SIG-M5 treated with dmso at 0.1 percent for 504 hours (cell line): ENCODE results near the gene TNIK.

Experiments
- DNase-seq: peaks from one replicate; lab custom pipeline; 2025; ENCODE audit not compliant: unreplicated experiment; lab: John Stamatoyannopoulos, UW

TNIK gene

GRCh38 chr3:171113716-171114115, 346.5 kb downstream of the TNIK start:
- DNase-seq = no peak

- no peak for DNase-seq
These were observed 349.5 kb downstream of the TNIK start for GRCh38 chr3:171110715-171111114.

GRCh38 chr3:171108066-171108465, 352.1 kb downstream of the TNIK start:
- DNase-seq = no peak

GRCh38 chr3:171103185-171103584, 357.0 kb downstream of the TNIK start:
- no peak for DNase-seq

DNA sequence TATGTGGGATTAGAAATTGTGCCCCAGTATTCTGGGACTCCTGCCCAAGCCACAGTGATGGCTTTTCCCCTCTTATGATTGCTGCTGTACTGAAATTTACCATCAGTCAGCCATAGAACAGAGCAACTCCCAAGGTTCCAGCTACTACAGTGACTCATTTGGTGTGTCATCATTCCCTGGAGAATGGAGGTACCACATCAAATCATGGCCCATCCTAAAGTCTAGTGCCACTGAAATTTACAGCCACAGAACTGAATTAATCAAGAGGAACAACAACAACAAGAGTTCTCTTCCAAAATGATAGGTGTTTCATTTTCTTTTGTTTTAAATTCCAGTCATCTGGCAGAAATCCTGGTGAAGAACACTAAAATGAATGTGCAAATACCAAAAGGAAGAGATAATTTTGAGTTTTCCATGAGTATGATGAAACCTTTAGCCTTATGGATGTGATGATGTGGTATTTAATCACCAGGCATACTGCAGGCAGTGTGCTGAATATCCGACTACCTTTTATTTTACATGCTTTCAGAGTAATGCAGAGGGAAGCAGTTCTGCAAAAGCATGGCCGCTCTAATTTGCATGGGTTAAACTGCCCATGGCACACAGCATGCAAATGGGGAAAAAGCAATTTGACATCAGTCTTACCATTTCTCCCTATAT, 358.1 kb downstream of the TNIK start:
- DNase-seq = no peak

GRCh38 chr3:171099911-171100310, 360.3 kb downstream of the TNIK start:
- DNase-seq = no peak

- DNase-seq = no peak
These were observed 365.1 kb downstream of the TNIK start for GRCh38 chr3:171095063-171095462.

- DNase-seq = no peak
These were observed 365.8 kb downstream of the TNIK start for GRCh38 chr3:171094411-171094810.

DNA sequence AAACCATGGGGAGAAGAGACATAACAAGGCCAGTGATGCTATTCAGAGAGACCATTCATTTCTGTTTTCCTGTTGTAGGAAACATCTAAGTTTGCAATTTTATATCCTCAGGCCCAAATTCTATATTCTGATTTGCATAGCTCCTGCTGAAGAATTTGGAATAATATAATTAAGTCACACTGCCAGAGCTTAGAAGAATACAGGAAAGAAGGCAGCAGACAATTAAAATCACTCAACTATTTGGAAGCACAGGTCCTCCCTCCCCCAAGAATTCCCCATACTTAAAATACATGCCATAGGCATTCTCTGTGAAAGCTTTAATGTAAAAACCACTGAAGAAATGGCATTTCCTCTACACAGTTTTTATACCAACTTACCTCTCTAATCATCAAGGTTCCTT, 366.7 kb downstream of the TNIK start:
- DNase-seq = no peak

DNA sequence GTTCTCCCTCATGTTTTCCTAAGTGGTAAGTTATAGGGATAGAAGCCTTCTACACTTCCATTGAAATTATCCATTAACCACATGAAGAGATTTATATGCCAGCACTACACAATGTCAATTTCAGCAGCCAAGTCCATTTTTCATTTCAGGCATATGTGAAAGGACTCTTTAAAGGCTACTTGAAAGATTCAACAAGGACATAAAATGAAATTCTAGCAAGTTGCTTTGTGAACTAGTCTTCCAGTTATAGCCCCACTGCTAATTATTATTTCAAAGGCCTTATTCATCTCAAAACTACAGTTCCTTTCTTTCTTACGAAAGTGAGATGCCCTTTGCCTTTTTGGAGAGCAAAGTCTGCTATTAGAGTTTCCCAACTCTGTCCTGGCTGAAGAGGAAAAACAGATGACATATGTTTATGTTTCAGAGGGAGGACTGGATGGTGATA, 367.7 kb downstream of the TNIK start:
- no peak for DNase-seq

DNA sequence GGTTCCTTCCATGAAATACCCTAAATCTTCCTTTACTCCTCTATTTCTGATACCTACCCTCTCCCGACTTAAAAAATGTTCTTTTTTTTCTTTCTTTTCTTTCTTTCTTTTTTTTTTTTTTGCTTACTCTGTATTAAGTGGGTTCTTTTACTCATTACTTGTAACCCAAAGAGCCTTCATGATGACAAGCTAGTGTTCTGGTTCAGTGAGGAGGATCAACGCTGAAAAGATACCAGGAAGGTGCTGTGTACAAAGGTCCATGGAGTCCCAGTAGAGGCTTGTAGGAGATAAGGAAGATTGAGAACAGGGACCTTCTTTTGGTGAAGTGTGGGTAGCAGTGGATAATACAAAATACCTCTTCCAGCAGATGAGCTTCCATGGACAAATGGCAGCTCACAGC, 369.9 kb downstream of the TNIK start:
- no peak for DNase-seq

GRCh38 chr3:171088964-171089754, 371.0 kb downstream of the TNIK start:
- DNase-seq = peak; percentile 30

DNA sequence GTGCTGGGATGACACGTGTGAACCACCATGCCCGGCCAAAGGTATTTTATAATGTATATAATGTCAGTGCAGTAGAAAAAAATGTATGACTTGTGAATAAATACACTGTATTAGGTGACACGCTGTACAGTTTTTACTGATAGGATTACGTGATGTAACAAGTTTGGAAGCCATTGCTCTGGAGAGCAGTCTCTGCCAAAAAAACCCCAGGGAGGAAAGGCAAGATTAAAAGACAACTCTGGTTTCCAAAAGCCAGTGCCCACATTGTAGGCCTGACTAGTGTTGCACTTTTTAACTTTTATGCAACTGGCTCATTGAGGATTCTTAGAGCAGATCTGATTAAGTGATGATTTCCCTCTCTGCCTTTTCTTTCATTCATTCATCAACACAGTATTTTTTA, 371.7 kb downstream of the TNIK start:
- DNase-seq = no peak

DNA sequence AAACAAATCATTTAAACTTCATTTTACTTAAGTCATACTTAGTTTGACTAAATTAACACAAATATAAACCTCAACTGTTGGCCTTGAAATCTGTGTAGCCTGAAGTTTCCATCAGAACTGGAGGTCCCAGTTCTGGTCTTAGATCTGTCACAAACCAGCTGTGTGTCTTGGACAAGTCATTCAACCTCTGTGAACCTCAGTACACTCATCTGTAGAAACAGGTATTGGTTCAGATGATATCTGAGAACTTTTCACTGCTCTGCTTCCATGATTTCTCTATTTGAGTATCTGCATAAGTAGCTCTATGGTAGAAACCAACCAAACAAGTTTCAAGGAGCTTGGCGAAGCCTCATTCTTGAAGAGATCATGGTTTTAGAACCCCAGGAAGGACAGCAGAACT, 373.3 kb downstream of the TNIK start:
- no peak for DNase-seq

DNA sequence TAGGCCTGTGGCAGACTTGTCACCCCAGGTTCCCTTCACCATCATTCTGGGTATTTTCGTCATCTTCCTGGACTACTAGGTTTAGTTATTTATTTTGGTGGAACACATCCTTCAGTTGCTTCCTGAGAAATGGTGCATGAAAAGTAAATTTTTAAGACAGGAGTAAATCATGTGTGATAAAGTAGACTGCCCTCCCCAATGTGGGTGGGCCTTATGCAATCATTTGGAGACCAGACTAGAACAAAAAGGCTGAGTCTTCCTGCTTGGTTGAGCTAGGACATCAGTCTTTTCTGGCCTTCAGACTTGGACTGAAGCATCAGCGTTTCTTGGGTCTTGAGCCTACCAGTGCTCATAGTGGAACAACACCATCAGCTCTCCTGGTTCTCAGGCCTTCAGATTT, 382.9 kb downstream of the TNIK start:
- DNase-seq = no peak

DNA sequence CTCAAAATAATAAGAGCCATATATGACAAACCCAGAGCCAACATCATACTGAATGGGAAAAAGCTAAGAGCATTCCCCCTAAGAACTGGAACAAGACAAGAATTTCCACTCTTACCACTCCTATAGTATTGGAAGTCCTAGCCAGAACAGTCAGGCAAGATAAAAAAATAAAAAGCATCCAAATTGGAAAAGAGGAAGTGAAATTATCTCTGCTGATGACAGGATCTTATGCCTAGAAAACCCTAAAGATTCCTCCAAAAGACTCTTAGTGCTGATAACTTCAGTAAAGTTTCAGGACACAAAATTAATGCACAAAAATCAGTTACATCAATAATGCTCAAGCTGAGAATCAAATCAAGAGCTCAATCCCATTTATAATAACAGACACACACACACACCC, 387.8 kb downstream of the TNIK start:
- DNase-seq = peak; percentile 34

- no peak for DNase-seq
These were observed 391.5 kb downstream of the TNIK start for GRCh38 chr3:171068658-171069057.

- no peak for DNase-seq
These were observed 394.0 kb downstream of the TNIK start for GRCh38 chr3:171066206-171066605.

- DNase-seq = no peak
These were observed 394.5 kb downstream of the TNIK start for GRCh38 chr3:171065732-171066131.

DNA sequence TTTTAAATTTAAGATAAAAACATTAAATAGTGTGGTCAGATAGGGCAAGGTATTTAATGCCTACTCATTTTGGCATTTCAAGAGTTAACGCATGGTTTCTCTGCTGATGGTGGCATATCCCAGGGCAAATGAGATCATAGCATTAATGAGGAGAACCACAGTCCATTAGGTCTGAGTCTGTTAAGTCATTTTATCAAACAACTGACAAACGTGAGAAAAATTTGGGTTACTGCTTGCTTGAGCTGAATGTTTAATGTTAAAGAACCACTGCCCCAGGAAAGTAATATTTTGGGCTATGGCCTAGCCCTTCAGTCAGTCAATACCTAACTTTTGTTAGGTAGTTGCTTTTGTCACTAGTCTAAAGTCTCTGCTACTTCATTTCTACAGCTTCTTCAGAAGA, 395.7 kb downstream of the TNIK start:
- no peak for DNase-seq

DNA sequence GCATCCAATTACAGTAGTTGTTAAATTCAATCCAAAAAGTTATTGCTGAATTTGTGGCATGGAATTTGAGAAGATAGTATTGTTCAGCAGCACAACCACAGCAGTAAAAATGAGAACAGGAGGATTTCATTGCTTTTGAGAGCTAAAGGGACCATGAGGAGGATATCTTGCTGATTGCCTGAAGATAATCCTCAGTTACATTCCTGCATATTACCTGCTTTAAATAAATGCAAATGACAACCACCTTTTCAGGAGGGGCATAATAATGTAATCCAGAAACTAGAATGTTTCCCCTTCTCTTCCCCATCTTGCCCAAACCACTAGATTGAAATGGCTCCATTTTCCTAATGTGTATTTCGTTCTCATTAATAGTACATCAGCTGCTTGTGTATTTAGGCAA, 398.5 kb downstream of the TNIK start:
- DNase-seq = no peak

GRCh38 chr3:171059978-171060377, 400.2 kb downstream of the TNIK start:
- no peak for DNase-seq
